ENCODE data around the gene PDE4DIP. TPM values are rescaled to one million over a fixed set of nuclear protein-coding genes. Genes with fewer than 3 reads are reported as not detected.
"Not testable (repeated sequence)": the region's sequence is repeated elsewhere in the genome, so short reads cannot be mapped to it uniquely, and the experiment has no call there.

The PDE4DIP gene
- total RNA-seq, 1 donor from 2014 or later = 12.0 TPM

DNA sequence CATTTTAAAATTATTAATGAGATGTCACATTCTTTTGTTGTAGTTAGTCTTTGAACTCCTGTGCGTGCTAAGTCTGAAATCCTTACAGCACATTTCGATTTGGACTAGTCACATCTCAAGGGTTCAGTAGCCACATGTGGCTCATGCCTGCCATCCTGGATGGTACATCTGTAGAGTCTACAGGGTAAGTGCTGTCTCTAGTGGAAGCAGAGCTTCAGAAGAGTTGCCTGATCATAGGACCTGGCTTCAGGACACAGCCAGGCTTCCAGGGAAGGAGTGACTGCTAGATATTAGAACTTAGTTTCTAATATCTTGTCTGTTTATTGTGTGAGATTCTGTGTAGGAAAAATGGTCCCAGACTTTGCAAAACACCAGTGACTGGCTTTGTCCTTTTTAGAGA is 72.0 kb downstream of the PDE4DIP start:
- H3K36me3 Mint-ChIP-seq (ENCODE audit: low read depth); H3K27ac Mint-ChIP-seq; H3K27me3 Mint-ChIP-seq (ENCODE audit: low read depth); intact Hi-C loops (cut with micrococcal nuclease); H3K4me3 Mint-ChIP-seq (ENCODE audit: low read depth); H3K4me1 Mint-ChIP-seq (ENCODE audit: low read depth); DNase-seq (ENCODE audit: low spot score); H3K9me3 Mint-ChIP-seq: not testable (repeated sequence)

DNA sequence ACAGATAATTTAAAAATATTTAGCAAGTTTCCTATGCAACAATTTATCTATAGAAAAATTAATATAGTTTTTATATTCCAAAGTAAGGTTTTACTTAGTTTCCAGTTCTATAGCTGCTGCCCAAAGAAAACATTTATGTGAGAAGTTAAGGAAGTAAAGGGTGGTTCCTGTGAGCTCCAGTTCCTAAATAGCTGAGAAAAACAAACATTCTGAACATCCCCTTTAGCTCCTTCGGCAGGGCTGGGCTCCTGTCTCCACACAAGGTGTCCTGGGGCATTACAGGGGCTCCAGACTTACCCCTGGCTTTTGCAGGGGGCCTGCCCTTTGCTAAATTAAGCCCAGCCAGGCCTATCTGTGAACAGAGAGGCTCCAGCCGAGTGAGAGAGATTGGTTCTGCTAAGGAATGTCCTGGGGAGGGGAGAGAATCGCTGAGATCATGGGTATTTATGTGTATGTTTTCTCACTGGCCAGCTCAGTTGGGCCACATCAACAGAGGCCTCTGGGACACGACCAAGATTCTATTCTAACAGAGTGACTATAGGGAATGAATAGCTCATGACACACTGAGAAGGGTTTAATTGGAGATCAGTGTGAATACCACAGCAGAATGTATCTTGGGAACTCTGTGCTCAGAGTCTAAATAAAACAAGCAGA is 72.6 kb downstream of the PDE4DIP start:
- DNase-seq (ENCODE audit: low spot score); H3K27me3 Mint-ChIP-seq (ENCODE audit: low read depth); H3K27ac Mint-ChIP-seq; H3K4me1 Mint-ChIP-seq (ENCODE audit: low read depth); H3K36me3 Mint-ChIP-seq (ENCODE audit: low read depth); H3K9me3 Mint-ChIP-seq; intact Hi-C loops (cut with micrococcal nuclease); H3K4me3 Mint-ChIP-seq (ENCODE audit: low read depth): not testable (repeated sequence)

DNA sequence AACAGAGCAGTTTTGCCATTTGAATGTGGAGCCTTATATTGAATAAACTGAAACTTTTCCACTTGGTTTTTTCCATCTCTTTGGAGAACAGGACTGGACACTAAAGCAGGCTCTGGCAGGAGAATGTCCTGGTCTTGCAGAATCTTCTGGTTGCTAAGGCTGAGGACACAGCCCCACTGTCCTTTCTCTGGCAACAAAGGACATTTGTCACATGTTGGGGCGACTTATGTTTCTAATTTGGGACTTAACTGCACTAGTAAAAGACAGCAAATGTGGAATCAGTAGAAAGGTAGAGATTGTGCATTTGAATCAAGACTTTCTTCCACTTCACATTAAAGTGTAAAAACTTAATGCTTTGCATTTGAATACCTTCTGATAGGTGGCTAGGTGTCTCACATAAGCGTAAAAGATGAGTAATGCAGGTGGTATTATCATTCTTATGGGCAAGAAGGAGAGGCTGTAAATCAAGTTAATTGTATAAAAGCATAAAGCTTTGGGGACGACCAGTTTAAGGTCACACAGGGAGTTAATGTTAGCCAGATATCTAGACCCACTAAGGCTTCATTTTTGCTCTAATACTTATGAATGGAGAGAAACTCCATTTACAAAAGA is 74.7 kb downstream of the PDE4DIP start:
- intact Hi-C loops (cut with micrococcal nuclease); H3K4me3 Mint-ChIP-seq (ENCODE audit: low read depth); DNase-seq (ENCODE audit: low spot score); H3K27me3 Mint-ChIP-seq (ENCODE audit: low read depth); H3K36me3 Mint-ChIP-seq (ENCODE audit: low read depth); H3K27ac Mint-ChIP-seq; H3K4me1 Mint-ChIP-seq (ENCODE audit: low read depth); H3K9me3 Mint-ChIP-seq: not testable (repeated sequence)

DNA sequence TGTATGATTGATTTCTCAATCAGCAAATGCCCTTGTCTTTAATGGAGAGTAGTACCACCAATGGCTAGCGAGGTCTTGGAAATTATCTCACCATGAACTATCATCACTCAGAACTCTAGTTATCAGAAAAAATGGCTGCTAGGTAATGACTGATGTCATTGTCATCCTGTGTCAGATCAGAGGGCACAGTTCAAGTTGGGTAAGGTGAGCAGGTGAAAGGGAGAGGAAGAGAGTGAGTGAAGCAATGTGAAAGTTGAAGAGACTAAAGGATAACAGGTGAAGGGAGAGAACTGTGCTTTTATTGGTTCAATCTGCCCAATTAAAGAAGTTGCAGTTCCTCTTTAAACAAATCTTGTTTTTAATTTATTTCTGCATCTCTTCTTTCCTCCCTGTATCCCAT is 76.8 kb downstream of the PDE4DIP start:
- H3K4me1 Mint-ChIP-seq (ENCODE audit: low read depth); H3K4me3 Mint-ChIP-seq (ENCODE audit: low read depth); H3K27ac Mint-ChIP-seq; intact Hi-C loops (cut with micrococcal nuclease); H3K27me3 Mint-ChIP-seq (ENCODE audit: low read depth); H3K36me3 Mint-ChIP-seq (ENCODE audit: low read depth); H3K9me3 Mint-ChIP-seq; DNase-seq (ENCODE audit: low spot score): not testable (repeated sequence)

DNA sequence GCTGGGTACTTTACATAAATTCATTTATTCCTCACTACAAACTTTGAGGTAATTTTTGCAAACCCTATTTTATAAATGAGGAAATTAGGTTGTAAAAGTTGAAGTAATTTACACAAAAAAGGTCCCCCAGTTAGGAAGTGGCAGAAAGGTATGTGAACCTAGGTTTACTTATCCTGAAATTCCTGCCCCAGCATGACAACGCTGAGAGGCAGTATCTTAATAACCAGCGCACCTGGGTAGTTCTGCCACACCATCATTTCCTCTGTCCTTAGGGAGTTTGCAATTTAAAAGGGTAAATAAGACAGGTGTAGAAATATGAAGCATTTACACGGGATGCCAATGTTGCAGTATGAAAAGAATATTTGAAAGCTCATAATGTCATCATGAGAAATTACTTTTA is 79.6 kb downstream of the PDE4DIP start:
- H3K27me3 Mint-ChIP-seq (ENCODE audit: low read depth); intact Hi-C loops (cut with micrococcal nuclease); H3K4me3 Mint-ChIP-seq (ENCODE audit: low read depth); H3K9me3 Mint-ChIP-seq; DNase-seq (ENCODE audit: low spot score); H3K4me1 Mint-ChIP-seq (ENCODE audit: low read depth); H3K27ac Mint-ChIP-seq; H3K36me3 Mint-ChIP-seq (ENCODE audit: low read depth): not testable (repeated sequence)

DNA sequence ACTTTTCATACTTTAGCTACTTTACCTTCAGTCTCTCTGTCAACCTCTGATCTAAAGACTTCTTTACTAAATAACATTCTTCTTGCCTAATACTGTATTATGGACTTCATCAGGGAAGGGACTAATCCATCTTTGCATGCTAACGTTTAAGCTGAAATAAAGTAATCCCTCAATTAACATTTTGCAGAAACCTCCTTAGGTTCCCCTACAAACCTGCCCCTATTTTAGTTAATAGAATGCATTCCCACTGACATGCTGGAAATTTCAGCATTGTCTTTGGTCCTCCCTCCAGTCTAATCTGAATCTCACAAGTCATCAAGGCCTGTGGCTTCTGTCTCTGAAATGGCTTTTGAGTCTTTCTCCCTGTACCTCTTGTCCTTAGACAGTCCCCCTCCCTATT is 83.4 kb downstream of the PDE4DIP start:
- H3K4me3 Mint-ChIP-seq (ENCODE audit: low read depth); DNase-seq (ENCODE audit: low spot score); H3K9me3 Mint-ChIP-seq; H3K27ac Mint-ChIP-seq; H3K27me3 Mint-ChIP-seq (ENCODE audit: low read depth); H3K4me1 Mint-ChIP-seq (ENCODE audit: low read depth); H3K36me3 Mint-ChIP-seq (ENCODE audit: low read depth); intact Hi-C loops (cut with micrococcal nuclease): not testable (repeated sequence)

DNA sequence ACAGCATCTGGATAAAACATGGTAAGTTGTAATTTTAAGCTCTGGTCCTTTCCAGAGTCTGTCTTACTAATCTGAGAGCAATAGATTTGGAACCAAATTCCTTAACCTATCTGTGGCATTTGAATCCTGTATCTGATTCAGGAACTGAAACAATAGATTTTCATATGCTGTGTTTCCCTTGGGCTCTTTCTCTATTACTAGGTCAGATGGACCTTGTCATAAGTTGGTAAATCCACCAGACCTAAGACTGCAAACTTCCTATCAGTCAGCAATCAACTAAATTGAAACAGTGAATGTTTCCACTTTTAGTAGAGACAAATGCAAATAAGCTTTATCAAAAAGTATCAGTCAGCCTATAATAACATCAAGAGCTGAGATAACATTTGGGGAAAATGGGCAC is 85.0 kb downstream of the PDE4DIP start:
- H3K4me3 Mint-ChIP-seq (ENCODE audit: low read depth); H3K36me3 Mint-ChIP-seq (ENCODE audit: low read depth); H3K9me3 Mint-ChIP-seq; DNase-seq (ENCODE audit: low spot score); H3K4me1 Mint-ChIP-seq (ENCODE audit: low read depth); H3K27me3 Mint-ChIP-seq (ENCODE audit: low read depth); intact Hi-C loops (cut with micrococcal nuclease); H3K27ac Mint-ChIP-seq: not testable (repeated sequence)

DNA sequence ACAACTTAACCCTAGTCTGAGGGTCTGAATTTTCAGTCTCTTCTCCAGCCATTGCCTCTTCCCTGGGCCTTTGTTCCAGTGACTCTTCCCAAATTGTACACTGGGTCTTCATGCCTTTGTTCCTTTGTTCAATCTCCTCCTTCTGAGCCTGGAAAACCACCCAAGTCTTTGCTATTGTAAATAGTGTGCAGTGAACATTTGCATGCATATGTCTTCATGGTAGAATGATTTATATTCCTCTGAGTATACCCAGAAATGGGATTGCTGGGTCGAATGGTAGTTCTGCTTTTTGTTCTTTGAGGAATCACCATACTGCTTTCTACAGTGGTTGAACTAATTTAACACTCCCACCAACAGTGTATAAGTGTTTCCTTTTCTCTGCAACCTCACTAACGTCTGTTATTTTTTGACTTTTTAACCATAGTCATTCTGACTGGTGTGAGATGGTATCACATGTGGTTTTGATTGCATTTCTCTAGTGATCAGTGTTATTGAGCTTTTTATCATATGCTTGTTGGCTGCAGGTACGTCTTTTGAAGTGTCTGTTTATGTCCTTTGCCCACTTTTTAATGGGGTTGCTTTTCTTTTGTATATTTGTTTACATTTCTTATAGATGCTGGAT is 91.3 kb downstream of the PDE4DIP start:
- H3K4me1 Mint-ChIP-seq (ENCODE audit: low read depth); H3K4me3 Mint-ChIP-seq (ENCODE audit: low read depth); H3K36me3 Mint-ChIP-seq (ENCODE audit: low read depth); H3K9me3 Mint-ChIP-seq; H3K27me3 Mint-ChIP-seq (ENCODE audit: low read depth); intact Hi-C loops (cut with micrococcal nuclease); DNase-seq (ENCODE audit: low spot score); H3K27ac Mint-ChIP-seq: not testable (repeated sequence)

DNA sequence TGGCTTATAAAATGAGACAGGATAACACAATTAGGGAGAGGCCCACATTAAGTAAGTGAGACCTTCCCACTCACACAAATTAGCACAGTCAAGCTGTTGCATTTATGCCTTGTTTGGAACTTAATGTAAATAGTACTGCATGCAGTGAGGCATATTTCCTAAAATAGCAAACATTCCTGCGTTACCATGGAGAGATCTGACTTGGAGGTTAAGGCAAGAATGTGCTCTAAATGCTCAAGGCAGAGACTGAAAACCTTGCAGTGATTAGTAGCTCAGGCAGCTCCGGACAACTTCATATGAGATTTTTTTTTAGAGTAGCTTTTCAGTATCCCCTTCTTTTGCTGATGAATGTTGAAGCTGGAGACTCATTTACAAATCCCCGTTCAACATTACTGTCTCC is 98.7 kb downstream of the PDE4DIP start:
- DNase-seq (ENCODE audit: low spot score); H3K27me3 Mint-ChIP-seq (ENCODE audit: low read depth); H3K4me1 Mint-ChIP-seq (ENCODE audit: low read depth); intact Hi-C loops (cut with micrococcal nuclease); H3K36me3 Mint-ChIP-seq (ENCODE audit: low read depth); H3K27ac Mint-ChIP-seq; H3K9me3 Mint-ChIP-seq; H3K4me3 Mint-ChIP-seq (ENCODE audit: low read depth): not testable (repeated sequence)

DNA sequence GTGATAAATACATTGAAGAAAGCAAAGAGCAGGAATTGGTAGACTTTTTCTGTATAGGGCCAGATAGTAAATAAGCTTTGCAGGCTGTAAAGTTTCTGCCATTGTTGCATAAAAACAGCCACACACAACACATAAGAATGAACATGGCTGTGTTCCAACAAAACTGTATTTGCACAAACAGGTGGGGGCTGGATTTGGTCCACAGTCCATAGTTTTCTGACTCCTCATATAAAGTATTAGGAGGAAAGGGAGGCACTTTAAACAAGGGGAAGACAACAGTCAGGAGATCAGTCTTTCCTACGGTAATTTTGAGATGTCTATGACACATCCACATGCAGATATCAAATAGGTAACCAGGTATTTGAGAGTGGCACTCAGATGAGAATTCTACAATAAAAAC is 100.9 kb downstream of the PDE4DIP start:
- H3K27ac Mint-ChIP-seq; H3K36me3 Mint-ChIP-seq (ENCODE audit: low read depth); H3K9me3 Mint-ChIP-seq; H3K27me3 Mint-ChIP-seq (ENCODE audit: low read depth); intact Hi-C loops (cut with micrococcal nuclease); H3K4me3 Mint-ChIP-seq (ENCODE audit: low read depth); DNase-seq (ENCODE audit: low spot score); H3K4me1 Mint-ChIP-seq (ENCODE audit: low read depth): not testable (repeated sequence)

DNA sequence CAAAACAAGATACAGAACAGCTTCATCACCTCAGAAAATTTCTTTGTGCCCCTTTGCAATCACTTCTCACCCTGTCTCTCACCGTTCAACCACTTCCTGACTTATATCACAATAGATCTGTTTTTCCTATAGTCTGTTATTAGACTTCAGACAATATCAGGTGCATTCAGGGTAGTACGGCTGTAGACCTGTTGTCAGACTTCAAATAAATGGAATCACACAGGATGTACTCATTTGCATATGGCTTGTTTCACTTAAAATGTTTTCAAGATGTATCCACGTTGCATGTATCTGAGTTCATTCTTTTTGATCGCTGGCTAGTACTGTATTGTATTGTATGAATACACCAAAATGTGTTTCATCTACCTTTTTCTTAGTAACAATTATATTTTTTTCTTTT is 104.5 kb downstream of the PDE4DIP start:
- DNase-seq (ENCODE audit: low spot score); H3K27me3 Mint-ChIP-seq (ENCODE audit: low read depth); H3K4me3 Mint-ChIP-seq (ENCODE audit: low read depth); H3K9me3 Mint-ChIP-seq; H3K36me3 Mint-ChIP-seq (ENCODE audit: low read depth); intact Hi-C loops (cut with micrococcal nuclease); H3K27ac Mint-ChIP-seq: not testable (repeated sequence)
- H3K4me1 Mint-ChIP-seq (ENCODE audit: low read depth) = peaks cover 13% of the 10 kb centered on the region

DNA sequence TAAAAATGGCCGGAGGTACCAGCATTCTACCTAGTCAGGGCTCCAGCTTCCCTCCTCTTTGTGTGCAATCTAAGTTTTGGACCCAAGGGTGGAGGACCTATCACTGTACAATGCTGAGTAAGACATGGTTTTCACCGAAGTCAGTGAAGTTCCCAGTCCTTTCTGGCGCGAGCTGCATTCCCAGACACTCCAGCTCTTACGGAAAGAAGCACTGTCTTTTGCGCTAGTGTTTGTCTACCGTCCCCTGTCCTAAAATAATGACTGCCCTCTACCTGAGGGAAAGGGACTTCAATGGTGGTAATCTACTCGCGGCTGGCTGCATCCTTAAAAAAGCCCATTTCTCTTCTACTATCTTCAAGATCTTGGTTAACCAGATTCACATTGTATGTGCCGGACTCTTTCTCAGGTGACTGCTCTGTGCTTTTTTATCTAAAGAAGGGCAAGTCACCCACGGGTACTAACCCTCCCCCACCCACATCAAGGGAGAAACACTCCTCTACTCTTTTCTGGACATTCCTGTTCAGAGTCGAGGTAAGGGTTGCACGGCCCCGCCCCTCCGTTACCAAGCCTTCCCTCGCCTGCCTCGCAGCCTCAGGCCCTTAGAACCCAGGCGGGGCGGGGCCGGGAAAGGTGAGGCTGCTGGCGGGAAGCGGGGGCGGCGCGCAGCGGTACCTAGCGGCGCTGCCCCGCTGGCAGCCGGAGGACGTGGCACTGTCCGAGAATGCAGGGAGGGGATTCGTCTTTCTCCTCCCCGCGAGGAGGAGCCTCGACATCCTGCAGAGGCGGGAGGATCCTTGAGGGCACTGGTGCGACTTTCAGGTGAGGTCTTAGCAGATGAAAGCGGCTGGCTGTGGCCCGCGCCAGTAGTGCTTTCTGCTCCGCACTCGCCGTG is 107.4 kb downstream of the PDE4DIP start:
- H3K27ac Mint-ChIP-seq = peak overlapping the region; percentile 85
- H3K36me3 Mint-ChIP-seq (ENCODE audit: low read depth); H3K27me3 Mint-ChIP-seq (ENCODE audit: low read depth); H3K9me3 Mint-ChIP-seq; intact Hi-C loops (cut with micrococcal nuclease): not testable (repeated sequence)
- H3K4me3 Mint-ChIP-seq (ENCODE audit: low read depth) = peak overlapping the region; percentile 86
- H3K4me1 Mint-ChIP-seq (ENCODE audit: low read depth) = peaks cover 17% of the 10 kb centered on the region
- DNase-seq (ENCODE audit: low spot score) = peak; percentile 75

All from activated T-helper 2 cell treated with anti-CD3 and anti-CD28 coated beads, Interferon-gamma antibody, Interleukin-2, Interleukin-4, amounts not matched to agents 10 μg/mL and 5 μg/mL and 100 μg/mL, durations not matched to agents 14 hours and 24 hours and 36 hours (primary cell).